ENCODE results near the gene CPVL. TPM values are rescaled to one million over a fixed set of nuclear protein-coding genes. Genes with fewer than 3 reads are reported as not detected.

CPVL gene
- total and polyA plus RNA-seq, 2 of the 8 experiments (the other 6 are each of a cell fraction or from before 2014, with no cell fraction given): 40.0 to 55.0 TPM

DNA sequence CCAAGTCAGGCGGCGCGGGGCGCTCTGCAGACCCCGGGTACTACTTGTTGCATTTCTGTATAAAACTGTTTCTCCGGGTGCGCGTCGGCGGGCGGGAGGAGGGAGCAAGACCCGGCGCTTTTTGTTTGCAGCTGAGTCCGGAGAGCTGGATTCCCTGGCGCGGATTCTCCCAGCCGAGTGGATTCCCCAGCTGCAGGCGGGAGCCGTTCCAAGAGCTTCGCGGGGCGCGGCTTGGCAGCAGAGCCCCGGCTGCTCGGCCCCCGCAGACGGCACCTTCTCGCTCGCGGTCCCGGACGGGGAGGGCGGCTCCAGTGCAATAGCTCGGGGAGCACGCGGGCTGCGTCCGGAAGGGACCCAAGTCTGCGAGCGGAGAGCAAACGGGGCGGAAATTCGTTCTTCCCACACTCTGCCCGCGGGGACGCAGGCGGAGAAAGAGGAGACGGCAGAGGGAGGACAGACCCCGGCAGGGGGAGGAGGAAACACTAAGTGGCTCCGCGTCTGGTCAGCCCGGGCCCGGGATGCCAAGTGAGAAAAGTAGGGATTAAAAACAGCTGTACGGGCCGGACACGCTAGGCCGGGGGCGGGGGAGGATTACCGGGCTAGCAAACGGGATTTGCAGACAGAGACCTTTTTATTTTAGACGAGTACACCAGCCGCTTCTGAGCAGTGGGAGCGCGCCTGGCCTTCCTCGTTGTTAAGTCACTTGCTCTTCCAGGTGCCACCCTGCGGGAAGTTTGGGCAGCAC, 187.9 kb downstream of the CPVL start, which contains the start of gene TRIL (continued):
- TF ChIP-seq, protein P1, sequence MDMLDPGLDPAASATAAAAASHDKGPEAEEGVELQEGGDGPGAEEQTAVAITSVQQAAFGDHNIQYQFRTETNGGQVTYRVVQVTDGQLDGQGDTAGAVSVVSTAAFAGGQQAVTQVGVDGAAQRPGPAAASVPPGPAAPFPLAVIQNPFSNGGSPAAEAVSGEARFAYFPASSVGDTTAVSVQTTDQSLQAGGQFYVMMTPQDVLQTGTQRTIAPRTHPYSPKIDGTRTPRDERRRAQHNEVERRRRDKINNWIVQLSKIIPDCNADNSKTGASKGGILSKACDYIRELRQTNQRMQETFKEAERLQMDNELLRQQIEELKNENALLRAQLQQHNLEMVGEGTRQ (IDR thresholded peaks at IDR 0.05; ENCODE audit: low read length): no peak
- TF ChIP-seq, protein P2, sequence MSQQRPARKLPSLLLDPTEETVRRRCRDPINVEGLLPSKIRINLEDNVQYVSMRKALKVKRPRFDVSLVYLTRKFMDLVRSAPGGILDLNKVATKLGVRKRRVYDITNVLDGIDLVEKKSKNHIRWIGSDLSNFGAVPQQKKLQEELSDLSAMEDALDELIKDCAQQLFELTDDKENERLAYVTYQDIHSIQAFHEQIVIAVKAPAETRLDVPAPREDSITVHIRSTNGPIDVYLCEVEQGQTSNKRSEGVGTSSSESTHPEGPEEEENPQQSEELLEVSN (IDR thresholded peaks at IDR 0.05): no peak
- TF ChIP-seq TEAD4 (IDR thresholded peaks at IDR 0.05; ENCODE audit: low read depth, low read length) (no peak), GTF2F1 (IDR thresholded peaks at IDR 0.05; ENCODE audit: borderline replicate concordance, low read depth, low read length) (no peak), RNF2 (IDR thresholded peaks at IDR 0.05; ENCODE audit: borderline replicate concordance, low read depth, low read length, missing control alignments, poor library complexity, severe bottlenecking) (peak; percentile 50), SIX5 (IDR thresholded peaks at IDR 0.05; ENCODE audit: low read depth, low read length) (no peak), POLR2AphosphoS5 (IDR thresholded peaks at IDR 0.05; ENCODE audit: low read depth, low read length) (no peak), ASH2L (IDR thresholded peaks at IDR 0.05; ENCODE audit: low read length) (peak; percentile 78)

Data from H1 (cell line).